GM19239 (cell line): ENCODE measurements around the gene ZNF18.
A peak's percentile ranks its signal among the peaks of the same experiment; 100 is the strongest.

ENCODE experiments used
- DNase-seq: peaks from one replicate; pipeline ENCODE4 v3.0.0; 2011; ENCODE audit warnings: low spot score; ENCODE audit not compliant: insufficient read length
- FAIRE-seq: peaks from 2 replicates; lab custom pipeline; 2011; peaks lifted over from hg19 to GRCh38; lab: Jason Lieb, UNC

The ZNF18 gene, protein sequence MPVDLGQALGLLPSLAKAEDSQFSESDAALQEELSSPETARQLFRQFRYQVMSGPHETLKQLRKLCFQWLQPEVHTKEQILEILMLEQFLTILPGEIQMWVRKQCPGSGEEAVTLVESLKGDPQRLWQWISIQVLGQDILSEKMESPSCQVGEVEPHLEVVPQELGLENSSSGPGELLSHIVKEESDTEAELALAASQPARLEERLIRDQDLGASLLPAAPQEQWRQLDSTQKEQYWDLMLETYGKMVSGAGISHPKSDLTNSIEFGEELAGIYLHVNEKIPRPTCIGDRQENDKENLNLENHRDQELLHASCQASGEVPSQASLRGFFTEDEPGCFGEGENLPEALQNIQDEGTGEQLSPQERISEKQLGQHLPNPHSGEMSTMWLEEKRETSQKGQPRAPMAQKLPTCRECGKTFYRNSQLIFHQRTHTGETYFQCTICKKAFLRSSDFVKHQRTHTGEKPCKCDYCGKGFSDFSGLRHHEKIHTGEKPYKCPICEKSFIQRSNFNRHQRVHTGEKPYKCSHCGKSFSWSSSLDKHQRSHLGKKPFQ

GRCh38 chr17:11997147-11997971, at the start of gene ZNF18:
ZNF18 (minus strand) TSS chr17:11997475; CDS start chr17:11992829, 4,646 bp downstream.
- peak; percentile 91 for DNase-seq
- peak; percentile 87 for FAIRE-seq

DNA sequence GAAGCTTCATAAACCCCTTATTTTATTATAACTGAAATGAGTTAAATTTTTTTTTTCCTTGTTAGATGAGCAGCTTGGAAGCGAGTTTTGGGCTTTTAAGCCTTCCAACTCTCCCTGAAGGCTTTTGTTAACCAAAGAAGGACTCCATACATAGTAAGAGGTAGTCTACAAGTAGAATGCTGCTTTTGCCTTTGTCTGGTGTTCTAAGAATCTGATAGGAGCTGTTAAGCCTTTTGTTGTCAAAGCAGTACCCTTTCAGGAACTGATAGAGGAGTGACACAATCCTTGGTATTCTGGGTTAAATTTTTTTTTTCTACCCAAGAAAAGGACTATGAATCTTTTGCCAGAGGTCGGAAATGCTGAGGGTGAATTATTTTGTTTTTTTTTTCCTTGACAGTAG, 49.5 kb upstream of the ZNF18 start:
- DNase-seq (no peak), FAIRE-seq (no peak)

DNA sequence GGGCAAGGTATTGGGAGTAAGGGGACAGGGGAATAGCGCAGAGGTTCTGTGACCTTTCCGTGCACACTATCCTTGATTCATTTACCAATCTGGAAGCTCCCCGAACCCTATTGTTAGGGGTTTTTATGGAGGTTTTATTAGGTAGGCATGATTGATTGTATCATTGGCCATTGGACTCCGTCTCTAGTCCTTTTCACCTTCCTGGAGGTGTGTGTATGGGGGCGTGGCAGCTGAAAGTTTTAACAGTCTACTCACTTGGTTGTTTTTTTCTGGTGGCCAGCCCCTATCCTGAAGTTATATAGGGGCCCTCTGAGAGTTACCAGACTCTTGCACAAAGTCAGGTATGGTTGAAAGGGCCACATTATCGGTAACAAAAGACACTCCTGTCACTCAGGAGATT, 46.4 kb upstream of the ZNF18 start:
- no peak for DNase-seq
- FAIRE-seq = no peak

DNA sequence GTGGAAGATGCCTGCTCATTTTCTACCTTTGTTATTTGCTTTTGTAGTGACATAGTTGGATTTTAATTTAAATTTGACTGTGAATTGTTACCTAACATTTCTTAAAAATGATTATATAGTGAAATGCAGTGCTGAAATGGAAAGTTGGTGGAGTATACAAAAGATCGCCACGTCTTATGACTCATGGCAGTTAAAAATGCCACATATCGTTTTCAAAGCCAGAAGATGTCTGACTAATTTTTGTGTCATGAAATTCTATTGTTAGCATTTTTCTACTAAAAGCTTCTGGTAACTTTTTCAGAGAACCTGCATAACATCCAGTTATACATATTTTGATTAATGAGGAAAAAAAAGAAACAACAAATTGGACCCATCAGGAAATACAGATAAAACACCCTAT, 44.0 kb upstream of the ZNF18 start:
- DNase-seq = no peak
- no peak for FAIRE-seq

DNA sequence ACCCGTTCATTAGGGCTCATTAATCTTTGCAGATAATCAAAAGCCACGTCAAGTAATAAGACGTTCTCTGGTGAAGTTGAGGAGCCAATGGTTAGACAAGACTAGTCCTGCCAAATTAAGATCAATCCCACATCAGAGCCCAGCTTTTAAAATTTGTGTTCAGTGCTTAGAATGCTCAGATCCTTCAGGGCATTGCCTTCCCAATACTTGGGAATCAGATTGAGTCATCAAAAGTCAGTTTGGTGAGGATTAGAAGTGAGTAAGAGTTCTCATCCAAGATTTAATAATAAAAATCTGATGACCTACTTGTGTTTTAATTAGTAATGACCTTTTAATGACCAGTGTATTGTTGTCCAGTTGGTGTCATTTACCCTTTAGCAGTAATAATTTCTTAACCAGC, 43.2 kb upstream of the ZNF18 start:
- FAIRE-seq (no peak), DNase-seq (no peak)

DNA sequence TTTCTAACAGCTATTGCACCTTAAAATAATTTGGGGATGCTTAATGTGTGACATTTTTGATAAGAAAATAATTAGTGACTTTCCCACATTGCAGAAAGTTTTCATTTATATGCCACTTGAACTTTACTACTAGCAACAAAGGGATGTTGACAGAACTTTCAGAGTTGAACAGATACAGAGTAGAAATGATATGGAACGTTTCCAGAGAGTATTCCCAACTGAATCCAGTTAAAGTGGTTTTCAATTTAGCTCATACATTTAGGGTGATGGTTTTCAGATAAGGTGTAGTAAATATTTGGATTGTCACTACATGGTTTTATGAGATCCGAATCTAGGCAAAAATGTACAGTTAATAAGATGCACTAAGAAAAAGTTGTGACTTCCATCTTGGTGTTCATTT, 40.7 kb upstream of the ZNF18 start:
- FAIRE-seq = no peak
- DNase-seq = no peak

- DNase-seq (no peak), FAIRE-seq (no peak)
These were observed 38.4 kb upstream of the ZNF18 start for GRCh38 chr17:12035673-12036072.

DNA sequence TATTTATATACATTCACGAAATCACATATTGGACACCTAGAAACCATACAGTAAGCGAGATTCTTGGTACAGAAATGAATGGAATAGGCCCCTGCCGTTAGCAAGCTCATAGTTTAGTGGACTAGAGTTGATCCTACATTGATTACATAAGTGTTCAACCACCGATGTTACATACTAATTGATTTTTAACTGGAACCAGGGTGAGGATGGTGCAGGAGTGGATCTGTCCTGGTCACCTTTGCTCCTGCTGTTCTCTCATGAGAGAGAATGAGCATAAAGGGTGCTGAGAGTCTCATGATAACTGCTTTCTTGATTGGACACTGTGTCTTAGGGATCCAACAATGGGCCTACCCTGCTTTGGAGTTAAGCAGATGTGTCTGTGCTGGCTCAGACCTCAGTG, 37.3 kb upstream of the ZNF18 start:
- FAIRE-seq = no peak
- DNase-seq = no peak

- FAIRE-seq (no peak), DNase-seq (no peak)
These were observed 31.3 kb upstream of the ZNF18 start for GRCh38 chr17:12028611-12029010.

DNA sequence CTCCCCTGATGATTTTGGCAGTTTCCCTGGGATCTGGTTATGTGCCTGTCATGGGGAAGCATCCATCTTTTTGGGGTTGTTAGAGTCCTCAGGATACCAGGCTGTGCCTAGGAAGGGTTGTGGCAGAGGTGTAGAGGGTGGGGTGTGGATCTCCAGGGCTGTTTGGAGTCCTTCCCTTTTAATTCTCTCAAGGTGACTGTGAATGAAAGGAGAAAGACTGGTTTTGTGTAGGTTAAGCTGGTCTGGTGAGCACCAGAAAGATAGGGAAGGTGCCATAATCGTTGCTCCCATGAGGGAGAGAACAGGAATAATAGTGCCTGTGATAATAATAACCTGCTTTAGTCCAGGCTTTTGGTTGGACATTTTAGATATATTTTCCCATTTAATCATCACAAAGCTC, 30.4 kb upstream of the ZNF18 start:
- FAIRE-seq (no peak), DNase-seq (no peak)

DNA sequence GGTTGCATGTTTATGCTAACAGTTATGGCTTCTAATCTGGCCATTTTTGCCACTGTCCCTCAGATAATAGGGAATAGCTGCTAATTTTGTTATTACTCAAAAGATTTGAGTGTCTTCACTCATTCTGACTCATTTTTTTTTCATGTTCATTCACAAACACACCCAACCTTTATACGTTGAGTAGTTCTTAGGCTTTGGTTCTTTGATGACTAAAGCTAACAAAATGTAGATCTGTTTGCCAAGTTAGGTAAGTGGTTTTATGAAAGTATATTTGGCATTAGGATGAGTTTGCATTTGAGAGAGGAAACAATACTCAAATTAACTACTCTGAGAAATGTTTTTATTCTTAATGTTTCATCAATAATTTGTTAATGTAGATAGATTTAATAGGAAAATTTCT, 27.1 kb upstream of the ZNF18 start:
- DNase-seq = no peak
- peak; percentile 8 for FAIRE-seq

GRCh38 chr17:12022310-12022709, 25.0 kb upstream of the ZNF18 start:
- FAIRE-seq = no peak
- no peak for DNase-seq

GRCh38 chr17:12021623-12022140, 24.4 kb upstream of the ZNF18 start:
- FAIRE-seq = no peak

GRCh38 chr17:12020642-12021622, 23.7 kb upstream of the ZNF18 start, which contains the start of gene MAP2K4:
MAP2K4 (plus strand) TSS chr17:12020877; CDS start chr17:12020887, 10 bp downstream.
- FAIRE-seq (peak; percentile 80), DNase-seq (peak; percentile 92)

More at GRCh38 chr17:12021623-12022140, 24.4 kb upstream of the ZNF18 start:
- DNase-seq = no peak

DNA sequence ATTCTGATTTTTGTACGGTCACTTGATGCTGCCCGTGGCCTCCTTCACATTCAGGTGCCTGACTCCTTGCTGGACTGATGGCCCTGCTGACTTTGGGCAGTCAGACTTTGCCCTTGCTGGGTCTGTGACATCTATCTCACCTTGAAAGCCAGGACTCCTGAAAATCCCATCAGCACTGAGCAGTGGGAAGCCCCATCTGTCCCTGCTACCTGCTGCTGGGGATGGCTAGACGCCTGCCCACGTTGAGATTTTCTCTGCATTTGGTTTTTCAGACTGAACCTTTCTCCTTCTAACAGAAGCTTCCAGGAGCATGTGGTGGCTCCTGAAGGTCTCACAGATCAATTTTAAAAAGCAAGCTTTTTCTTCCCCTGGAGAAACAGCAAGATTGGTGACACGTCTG, 10.2 kb upstream of the ZNF18 start:
- no peak for DNase-seq
- FAIRE-seq = no peak

- FAIRE-seq (no peak), DNase-seq (no peak)
These were observed 2.4 kb upstream of the ZNF18 start for GRCh38 chr17:11999696-12000095.

DNA sequence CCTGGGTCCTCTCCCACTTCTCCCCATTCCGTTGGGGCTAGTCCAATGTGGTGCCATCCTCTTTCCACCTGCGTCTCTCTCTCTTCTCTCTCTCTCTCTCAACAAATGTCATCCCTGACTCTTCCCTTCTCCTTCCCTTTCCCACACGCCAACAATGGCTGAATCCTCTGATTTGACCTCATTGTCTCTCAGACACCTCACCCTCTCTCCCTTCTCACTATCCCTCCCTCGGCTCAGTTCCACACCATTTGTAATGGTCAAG, 628 bp upstream of the ZNF18 start:
- no peak for FAIRE-seq

GRCh38 chr17:11996722-11997146, 541 bp downstream of the ZNF18 start:
- peak; percentile 26 for DNase-seq
- peak; percentile 70 for FAIRE-seq

More for the DNA sequence above, 628 bp upstream of the ZNF18 start:
- no peak for DNase-seq

DNA sequence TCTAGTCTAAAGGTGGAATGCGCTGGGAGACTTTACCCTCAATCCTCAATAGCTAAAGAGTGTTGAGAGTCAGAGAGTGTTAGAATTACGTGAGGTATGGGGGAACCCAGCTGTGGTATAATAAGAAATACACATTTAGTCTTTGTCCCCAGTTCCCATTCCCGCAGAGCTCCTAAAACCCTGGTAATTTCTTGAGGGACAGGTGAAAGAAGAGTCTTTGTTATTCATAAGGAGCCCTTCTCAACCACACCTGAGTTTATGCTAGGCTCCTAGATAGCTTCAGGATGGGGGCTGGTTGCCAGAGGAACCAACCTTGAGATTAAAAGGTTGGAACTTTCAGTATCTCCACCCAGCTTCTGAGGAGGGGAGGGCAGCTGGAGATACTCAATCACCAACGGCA, 5.8 kb downstream of the ZNF18 start:
- DNase-seq (no peak), FAIRE-seq (no peak)
